ENCODE data around the gene ZCCHC7.

DNA sequence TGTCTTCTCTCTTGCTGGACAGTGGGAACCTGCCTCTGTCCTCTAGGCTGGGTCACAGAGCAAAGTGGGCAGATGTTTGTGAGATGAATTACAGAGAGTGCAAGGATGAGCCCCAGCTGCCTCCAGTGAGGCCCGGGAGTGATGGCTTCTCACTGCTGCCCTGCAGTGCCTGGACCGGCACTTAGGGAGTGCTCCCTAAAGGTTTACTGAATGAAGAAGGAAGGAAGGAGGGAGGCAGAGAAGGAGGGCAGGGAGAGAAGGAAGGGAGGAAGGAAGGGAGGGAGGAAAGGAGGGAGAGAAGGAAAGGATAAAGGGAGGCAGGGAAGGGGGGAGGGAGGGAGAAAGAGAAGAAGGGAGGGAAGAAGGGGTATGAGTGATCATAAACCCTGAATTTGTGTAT is 259.5 kb downstream of the ZCCHC7 start:
- TF ChIP-seq CTCF (IDR thresholded peaks at IDR 0.05; ENCODE audit: insufficient read depth, low read depth, low read length) (no peak), EZH2 (IDR thresholded peaks at IDR 0.05; ENCODE audit: insufficient read depth, low read length) (no peak)

All from astrocyte (in vitro differentiated cells and primary cell).